K562 (cell line): Measurements from ENCODE around the gene MYCBPAP. TPM values are rescaled to one million over a fixed set of nuclear protein-coding genes. Genes with fewer than 3 reads are reported as not detected.

Experiments
- ATAC-seq: fragments of 200-7000 bp; cut with Tn5 transposase; 3 replicates; pipeline ENCODE4 v1.9.1; 2020; ENCODE audit warnings: moderate library complexity
- BruUV-seq: library from RNA; stranded (reverse); fragments of 400-500 nt; replicated peaks from 2 replicates; lab custom pipeline; 2021; lab: Mats Ljungman, UMichigan
- CTCF ChIA-PET: fragments of 300-600 bp; formaldehyde crosslinking; extraction: SDS; loops from one replicate; lab custom pipeline; 2021; ENCODE audit warnings: low intra/inter-chr PET ratio; lab: Yijun Ruan, JAX
- POLR2A ChIA-PET: fragments of 300-600, 350-650 bp; sonication (Branson Sonifier 250); formaldehyde crosslinking; extraction: SDS; loops from one replicate; lab custom pipeline; 2021; ENCODE audit warnings: antibody characterized with exemption, inconsistent platforms; lab: Yijun Ruan, JAX
- DNase-seq, 4 experiments: peaks; one replicate each; pipeline versions ENCODE4 v3.0.0 to v3.0.0-alpha.2; 2011 to 2018; ENCODE audit warnings: low spot score in 3 of 4, mixed read lengths in 3 of 4; ENCODE audit errors: extremely low read depth in 1 of 4
- FAIRE-seq: peaks from 2 replicates; lab custom pipeline; 2011; peaks lifted over from hg19 to GRCh38; lab: Jason Lieb, UNC
- H2AFZ ChIP-seq: 2 replicates; pipeline ENCODE4 v1.6.0; 2011; ENCODE audit warnings: low read depth, low read length, control low read depth, inconsistent platforms
- H3K27ac ChIP-seq: fragments of 200-600 bp; 3 replicates; pipeline ENCODE4 v1.8.0; 2011; ENCODE audit warnings: low read depth, mild to moderate bottlenecking, control low read depth, inconsistent platforms, low read length, moderate library complexity, mixed read lengths; ENCODE audit errors: extremely low read depth
- H3K27me3 ChIP-seq, 2 experiments: fragments of 300-600 bp in 1 of 2; 2 replicates in 1 of 2; 3 replicates in 1 of 2; pipeline versions ENCODE4 v1.6.0 to v1.8.0; 2011; ENCODE audit warnings: inconsistent platforms in 2 of 2, low read length in 2 of 2, mild to moderate bottlenecking in 1 of 2, mixed read lengths in 1 of 2, moderate library complexity in 1 of 2; ENCODE audit not compliant: control insufficient read depth in 2 of 2, insufficient read depth in 2 of 2
- H3K36me3 ChIP-seq: fragments of 300-600 bp; 3 replicates; pipeline ENCODE4 v1.8.0; 2011; ENCODE audit warnings: mild to moderate bottlenecking, low read length, inconsistent platforms; ENCODE audit not compliant: control insufficient read depth, insufficient read depth
- H3K4me1 ChIP-seq, 2 experiments: fragments of 200-600 bp in 1 of 2; replicated peaks in 1 of 2; 2 replicates in 1 of 2; 3 replicates in 1 of 2; pipeline versions ENCODE4 v1.5.1 to v1.8.0; 2011; ENCODE audit warnings: inconsistent platforms in 2 of 2, low read length in 2 of 2, mild to moderate bottlenecking in 1 of 2, mixed read lengths in 1 of 2, moderate library complexity in 1 of 2; ENCODE audit not compliant: control insufficient read depth in 2 of 2, insufficient read depth in 2 of 2
- H3K4me2 ChIP-seq: 2 replicates; pipeline ENCODE4 v1.6.1; 2011; ENCODE audit warnings: low read length, control low read depth, inconsistent platforms, mixed read lengths; ENCODE audit not compliant: insufficient read depth
- H3K4me3 ChIP-seq: fragments of 200-600 bp; sonication (generic), shearing (Covaris generic); 2 replicates; pipeline ENCODE4 v1.5.1; 2016; ENCODE audit warnings: control low read depth, inconsistent platforms
- H3K79me2 ChIP-seq: fragments of 200-600 bp; 3 replicates; pipeline ENCODE4 v1.8.0; 2011; ENCODE audit warnings: low read length, inconsistent platforms; ENCODE audit not compliant: control insufficient read depth, insufficient read depth
- H3K9ac ChIP-seq, 2 experiments: 2 replicates each; pipeline versions ENCODE4 v1.6.0 to v1.6.1; 2011; ENCODE audit warnings: low read depth in 2 of 2, low read length in 2 of 2, control low read depth in 1 of 2, inconsistent platforms in 1 of 2, mild to moderate bottlenecking in 1 of 2, mixed read lengths in 1 of 2; ENCODE audit not compliant: insufficient read depth in 1 of 2
- H3K9me1 ChIP-seq: one replicate; pipeline ENCODE4 v1.6.0; 2011; ENCODE audit warnings: inconsistent platforms, mild to moderate bottlenecking, low read length, moderate library complexity; ENCODE audit not compliant: control insufficient read depth, insufficient read depth
- H3K9me3 ChIP-seq: replicated peaks from 2 replicates; pipeline ENCODE4 v1.5.1; 2011; ENCODE audit warnings: low read depth, low read length, inconsistent platforms; ENCODE audit not compliant: control insufficient read depth, insufficient read depth
- H4K20me1 ChIP-seq: replicated peaks from 2 replicates; pipeline ENCODE4 v1.6.1; 2011; ENCODE audit warnings: low read length, inconsistent platforms, mixed read lengths; ENCODE audit not compliant: control insufficient read depth, insufficient read depth
- HDGF ChIP-seq: fragments of 450-650 bp; IDR thresholded peaks from 2 replicates; pipeline ENCODE4 v1.6.1; 2016
- KLF1 ChIP-seq: fragments of 450-650 bp; IDR thresholded peaks from 2 replicates; pipeline ENCODE4 v1.6.1; 2016; ENCODE audit warnings: missing genetic modification characterization, missing compliant biosample characterization
- SNIP1 ChIP-seq: fragments of 450-650 bp; IDR thresholded peaks from 2 replicates; pipeline ENCODE4 v1.7.1; 2017; ENCODE audit warnings: low read depth, mild to moderate bottlenecking
- ZNF778 ChIP-seq: fragments of 450-650 bp; formaldehyde crosslinking; IDR thresholded peaks from 2 replicates; pipeline ENCODE4 v1.4.0; 2020; ENCODE audit warnings: mild to moderate bottlenecking, moderate library complexity
- WGBS: fragments of 100-300 bp; shearing (Covaris generic); methylation state at CpG from one replicate; pipeline ENCODE4 v1.1.6; 2016; ENCODE audit warnings: low coverage, mixed read lengths; ENCODE audit not compliant: insufficient coverage; ENCODE audit errors: missing lambda C conversion rate; 5-methylcytosine and 5-hydroxymethylcytosine counted together
- in situ Hi-C: fragments of 300-500 bp; cut with MboI; formaldehyde crosslinking; loops from 4 replicates; pipeline ENCODE4 v1.15.0; 2018; ENCODE audit warnings: inconsistent platforms, mixed read lengths
- intact Hi-C: fragments of 100-400 bp; cut with micrococcal nuclease; formaldehyde crosslinking; loops from 2 replicates; pipeline ENCODE4 v1.14.2; 2022
- polyA plus RNA-seq, 8 experiments: library from polyadenylated mRNA; depleted of rRNA in 4 of 8; stranded (reverse) in 5 of 8; unstranded in 3 of 8; fragments of >200 nt; fragmentation: Nextera tagmentation in 2 of 8; fragmentation: Illumina TruSeq in 1 of 8; extraction: Ambion mirVana in 2 of 8; extraction: Trizol in 1 of 8; gene quantifications; 2 replicates each; pipeline versions ENCODE4 v1.2.1 to v1.2.3, GENCODE V29; 2011 to 2014; ENCODE audit warnings: inconsistent platforms in 1 of 8, missing spikeins in 1 of 8
- total RNA-seq, 7 experiments: library from RNA; depleted of rRNA in 6 of 7; stranded (reverse); fragments of >200 nt in 6 of 7; fragmentation: Illumina TruSeq in 2 of 7; extraction: Trizol in 2 of 7; gene quantifications; 2 replicates each; pipeline versions ENCODE4 v1.2.1 to v1.2.3, GENCODE V29; 2011 to 2021; ENCODE audit warnings: low replicate concordance in 1 of 7

MYCBPAP gene
- total and polyA plus RNA-seq, 9 of the 15 experiments (the other 6 are each of a cell fraction or from before 2014, with no cell fraction given), result not detected

DNA sequence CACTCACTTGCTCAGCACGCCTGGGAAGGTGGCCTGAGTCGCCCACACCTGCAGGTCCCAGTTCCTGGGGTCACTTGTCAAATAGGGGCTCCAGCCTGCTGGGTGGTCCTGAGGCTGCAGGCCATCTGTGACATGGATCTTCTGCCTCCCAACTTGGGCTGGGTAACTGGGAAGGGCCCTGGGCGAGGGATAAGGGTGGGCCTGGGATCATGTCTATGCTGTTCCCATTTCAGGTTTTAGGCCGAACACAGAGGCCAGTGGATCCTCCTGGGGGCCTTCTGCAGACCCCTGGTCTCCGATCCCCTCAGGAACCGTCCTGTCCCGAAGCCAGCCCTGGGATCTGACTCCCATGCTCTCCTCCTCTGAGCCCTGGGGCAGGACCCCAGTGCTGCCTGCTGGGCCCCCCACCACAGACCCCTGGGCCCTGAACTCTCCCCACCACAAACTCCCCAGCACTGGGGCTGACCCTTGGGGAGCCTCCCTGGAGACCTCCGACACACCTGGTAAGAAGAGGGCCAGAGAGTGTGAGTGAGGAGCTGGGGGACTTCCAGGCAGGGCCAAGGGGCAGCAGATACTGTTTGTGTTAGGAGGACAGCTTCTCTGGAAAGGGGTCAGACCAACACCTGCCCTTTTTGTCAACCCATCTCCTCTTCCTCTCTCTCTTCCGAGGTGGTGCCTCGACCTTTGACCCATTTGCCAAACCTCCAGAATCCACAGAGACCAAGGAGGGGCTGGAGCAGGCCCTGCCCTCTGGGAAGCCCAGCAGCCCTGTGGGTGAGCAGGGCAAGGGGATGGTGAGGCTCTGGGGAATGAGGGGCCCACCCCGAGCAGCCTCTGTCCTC, 32.5 kb downstream of the MYCBPAP start:
- Histone ChIP-seq H3K79me2 (no peaks in the 10 kb centered on the region), H3K27ac (no peak overlapping the region), H3K9ac (no peak overlapping the region; a peak in 1 of 4 replicates), H4K20me1 (0 out of 2 replicates have a peak, but pooled peaks cover 4% of the 10 kb centered on the region), H3K27me3 (peaks cover 0 to 11% of the 10 kb centered on the region in 2 experiments; a peak in 2 of 5 replicates), H3K9me1 (no peaks in the 10 kb centered on the region), H3K36me3 (no peaks in the 10 kb centered on the region), H2AFZ (no peak overlapping the region; the same call in 1 of the 2 replicates), H3K4me2 (no peak overlapping the region), H3K4me1 (peaks cover 9 to 53% of the 10 kb centered on the region in 2 experiments; a peak in 4 of 5 replicates), H3K9me3 (no peaks in the 10 kb centered on the region), H3K4me3 (no peak overlapping the region)
- TF ChIP-seq SNIP1 (no peak), ZNF778 (CRISPR knock-in tag) (no peak), KLF1 (tag) (no peak), HDGF (0 out of 2 replicates have a peak, but pooled peaks have one; percentile 2)
- intact Hi-C loops, result no loop called here
- no peak for DNase-seq
- ChIA-PET CTCF (no interaction called here), POLR2A (interaction anchor here (0.7 kb wide), 1 partner anchor 28 kb away, joined by 3 read pairs; no protein-coding TSS in a partner anchor)
- in situ Hi-C loops, result loop anchor here (10.0 kb wide), 1 partner anchor 414 kb away; no protein-coding TSS in a partner anchor
- no TSS peak for BruUV-seq
- FAIRE-seq, result no peak
- 79% methylated on average over 11 of the region's 11 CpGs for WGBS
- no peak for ATAC-seq
